OCI-LY1 (cell line): ENCODE measurements around the gene CAMTA1.

ENCODE experiments used
- H2AFZ ChIP-seq: fragments of 200-600 bp; sonication (generic), shearing (Covaris generic); 2 replicates; pipeline ENCODE4 v1.6.0; 2014; ENCODE audit warnings: antibody characterized with exemption, mild to moderate bottlenecking, low read length
- H3F3A ChIP-seq: fragments of 200-600 bp; sonication (generic), shearing (Covaris generic); 2 replicates; pipeline ENCODE4 v1.6.0; 2014; ENCODE audit warnings: mild to moderate bottlenecking, antibody characterized with exemption, low read length, moderate library complexity; ENCODE audit not compliant: insufficient read depth
- H3K27ac ChIP-seq: fragments of 200-600 bp; sonication (generic); 2 replicates; pipeline ENCODE4 v1.5.1; 2014; ENCODE audit warnings: low read length, mixed run types, mild to moderate bottlenecking, low read depth; ENCODE audit not compliant: poor library complexity, severe bottlenecking
- H3K27me3 ChIP-seq: fragments of 200-600 bp; sonication (generic); 2 replicates; pipeline ENCODE4 v1.6.0; 2014; ENCODE audit warnings: antibody characterized with exemption, mild to moderate bottlenecking, low read length, moderate library complexity; ENCODE audit not compliant: insufficient read depth
- H3K36me3 ChIP-seq: fragments of 200-600 bp; sonication (generic); 2 replicates; pipeline ENCODE4 v1.6.1; 2014; ENCODE audit warnings: mild to moderate bottlenecking, antibody characterized with exemption, low read length, moderate library complexity, mixed read lengths; ENCODE audit not compliant: insufficient read depth
- H3K4me1 ChIP-seq: fragments of 200-600 bp; sonication (generic); 2 replicates; pipeline ENCODE4 v1.5.1; 2014; ENCODE audit warnings: mild to moderate bottlenecking, low read length, moderate library complexity; ENCODE audit not compliant: insufficient read depth, severe bottlenecking
- H3K4me2 ChIP-seq: fragments of 200-600 bp; sonication (generic), shearing (Covaris generic); 2 replicates; pipeline ENCODE4 v1.6.1; 2014; ENCODE audit warnings: low read length
- H3K4me3 ChIP-seq: fragments of 200-600 bp; sonication (generic); 2 replicates; pipeline ENCODE4 v1.5.1; 2014; ENCODE audit warnings: low read length, low read depth, mild to moderate bottlenecking, mixed read lengths; ENCODE audit not compliant: poor library complexity, severe bottlenecking
- H3K79me2 ChIP-seq: fragments of 200-600 bp; shearing (Covaris generic); 2 replicates; pipeline ENCODE4 v1.6.1; 2016; ENCODE audit warnings: mixed run types, low read length, mixed read lengths; ENCODE audit not compliant: insufficient read depth
- H3K9ac ChIP-seq: fragments of 200-600 bp; sonication (generic), shearing (Covaris generic); 2 replicates; pipeline ENCODE4 v1.6.1; 2014; ENCODE audit warnings: mild to moderate bottlenecking, low read length, mixed read lengths
- H3K9me2 ChIP-seq: fragments of 200-600 bp; sonication (generic), shearing (Covaris generic); 2 replicates; pipeline ENCODE4 v1.6.1; 2014; ENCODE audit warnings: low read depth, mild to moderate bottlenecking, low read length, mixed read lengths
- H3K9me3 ChIP-seq: fragments of 200-600 bp; shearing (Covaris generic); 2 replicates; pipeline ENCODE4 v1.6.1; 2014; ENCODE audit warnings: low read length, mixed read lengths
- H4K20me1 ChIP-seq: fragments of 200-600 bp; sonication (generic), shearing (Covaris generic); 2 replicates; pipeline ENCODE4 v1.6.0; 2016; ENCODE audit warnings: mild to moderate bottlenecking, low read length; ENCODE audit not compliant: insufficient read depth
- EZH2 ChIP-seq: fragments of 200-600 bp; sonication (generic), shearing (Covaris generic); IDR thresholded peaks from 2 replicates; pipeline ENCODE4 v1.8.0; 2017; ENCODE audit warnings: borderline replicate concordance, mixed run types, mild to moderate bottlenecking, antibody characterized with exemption, low read length, moderate library complexity, mixed read lengths
- TF ChIP-seq, protein P1 (sequence below): fragments of 200-600 bp; sonication (generic), shearing (Covaris generic); IDR thresholded peaks from 2 replicates; pipeline ENCODE4 v1.5.1; 2017; ENCODE audit warnings: mild to moderate bottlenecking, antibody characterized with exemption, low read length, moderate library complexity, mixed read lengths

The CAMTA1 gene

DNA sequence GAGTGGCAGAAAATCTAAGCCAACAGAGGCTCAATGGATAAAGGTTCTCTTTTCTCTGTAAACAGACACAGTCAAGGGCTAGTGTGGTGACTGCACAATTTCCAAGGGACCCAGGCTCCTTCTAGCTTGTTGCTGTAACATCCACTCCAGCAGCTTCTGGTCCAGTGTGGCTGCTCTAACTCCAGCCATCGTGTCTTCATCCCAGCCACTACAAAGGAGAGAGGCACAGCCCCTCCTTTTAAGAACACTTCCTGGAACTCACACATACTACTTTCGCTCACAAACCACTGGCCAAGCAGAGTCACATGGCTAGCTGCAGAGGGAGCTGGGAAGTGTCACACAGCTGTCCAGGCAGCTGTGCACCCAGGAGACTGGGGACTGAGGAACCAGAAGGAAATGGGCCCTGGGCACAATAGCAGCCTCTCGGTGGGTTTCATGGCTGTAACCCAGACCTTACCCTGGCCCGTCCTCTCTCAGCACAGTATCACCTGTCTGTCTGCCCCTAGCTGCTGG, 797.3 kb downstream of the CAMTA1 start:
- no peak for TF ChIP-seq EZH2
- TF ChIP-seq, protein P1, sequence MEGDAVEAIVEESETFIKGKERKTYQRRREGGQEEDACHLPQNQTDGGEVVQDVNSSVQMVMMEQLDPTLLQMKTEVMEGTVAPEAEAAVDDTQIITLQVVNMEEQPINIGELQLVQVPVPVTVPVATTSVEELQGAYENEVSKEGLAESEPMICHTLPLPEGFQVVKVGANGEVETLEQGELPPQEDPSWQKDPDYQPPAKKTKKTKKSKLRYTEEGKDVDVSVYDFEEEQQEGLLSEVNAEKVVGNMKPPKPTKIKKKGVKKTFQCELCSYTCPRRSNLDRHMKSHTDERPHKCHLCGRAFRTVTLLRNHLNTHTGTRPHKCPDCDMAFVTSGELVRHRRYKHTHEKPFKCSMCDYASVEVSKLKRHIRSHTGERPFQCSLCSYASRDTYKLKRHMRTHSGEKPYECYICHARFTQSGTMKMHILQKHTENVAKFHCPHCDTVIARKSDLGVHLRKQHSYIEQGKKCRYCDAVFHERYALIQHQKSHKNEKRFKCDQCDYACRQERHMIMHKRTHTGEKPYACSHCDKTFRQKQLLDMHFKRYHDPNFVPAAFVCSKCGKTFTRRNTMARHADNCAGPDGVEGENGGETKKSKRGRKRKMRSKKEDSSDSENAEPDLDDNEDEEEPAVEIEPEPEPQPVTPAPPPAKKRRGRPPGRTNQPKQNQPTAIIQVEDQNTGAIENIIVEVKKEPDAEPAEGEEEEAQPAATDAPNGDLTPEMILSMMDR = no peak
- H3K4me1 ChIP-seq = no peaks in the 10 kb centered on the region
- H3K36me3 ChIP-seq = no peaks in the 10 kb centered on the region
- H3F3A ChIP-seq = no peaks in the 10 kb centered on the region
- H3K4me2 ChIP-seq = no peak overlapping the region
- H4K20me1 ChIP-seq = no peaks in the 10 kb centered on the region
- H3K9me2 ChIP-seq = no peaks in the 10 kb centered on the region
- H3K79me2 ChIP-seq = no peaks in the 10 kb centered on the region
- H3K9me3 ChIP-seq = no peaks in the 10 kb centered on the region
- no peak overlapping the region for H3K4me3 ChIP-seq
- no peak overlapping the region for H3K9ac ChIP-seq
- H2AFZ ChIP-seq = no peak overlapping the region
- H3K27ac ChIP-seq = no peak overlapping the region
- H3K27me3 ChIP-seq = no peaks in the 10 kb centered on the region

DNA sequence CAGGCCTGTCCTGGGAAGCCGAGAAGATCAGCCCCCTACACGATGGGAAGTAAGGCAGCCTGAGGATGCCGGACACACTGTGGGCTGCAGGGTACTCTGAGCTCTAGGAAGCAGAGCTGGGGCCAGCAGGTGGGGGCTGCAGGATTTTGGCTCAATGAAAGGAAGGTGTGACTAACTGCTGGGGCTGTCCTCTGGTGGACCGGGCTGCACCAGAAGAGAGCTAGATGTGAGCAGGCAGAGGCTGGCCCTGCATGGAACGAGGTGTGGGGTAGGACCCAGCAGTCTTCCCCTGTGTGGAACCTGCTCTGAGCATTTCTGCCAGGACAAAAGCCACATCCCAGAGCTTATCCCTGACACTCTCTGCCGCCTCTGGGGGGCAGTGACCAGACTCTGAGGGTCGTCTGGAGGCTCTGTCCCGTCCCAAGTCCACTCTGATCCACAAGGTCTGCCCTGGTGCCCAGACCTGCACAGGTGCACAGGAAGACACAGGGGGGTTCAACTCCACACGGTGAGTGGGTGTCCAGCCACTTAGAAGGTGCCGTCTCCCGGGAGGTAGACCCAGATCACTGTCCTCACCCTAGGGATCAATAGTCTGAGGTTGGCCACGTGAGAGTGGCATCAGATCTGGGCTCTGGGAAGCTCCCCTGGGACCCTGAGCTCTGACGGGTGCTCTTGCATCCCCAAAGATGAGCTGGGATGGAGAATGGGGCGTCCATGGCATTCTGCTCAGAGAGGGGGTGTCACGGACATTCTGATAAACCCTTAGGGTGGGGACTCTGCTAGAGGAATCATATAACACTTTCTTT, 798.2 kb downstream of the CAMTA1 start:
- H3K4me3 ChIP-seq = no peak overlapping the region
- no peak overlapping the region for H2AFZ ChIP-seq
- no peaks in the 10 kb centered on the region for H4K20me1 ChIP-seq
- H3K4me1 ChIP-seq = no peaks in the 10 kb centered on the region
- H3K4me2 ChIP-seq = no peak overlapping the region
- no peaks in the 10 kb centered on the region for H3K36me3 ChIP-seq
- no peaks in the 10 kb centered on the region for H3K27me3 ChIP-seq
- H3K9me2 ChIP-seq = no peaks in the 10 kb centered on the region
- no peaks in the 10 kb centered on the region for H3K9me3 ChIP-seq
- H3K27ac ChIP-seq = no peak overlapping the region
- no peaks in the 10 kb centered on the region for H3F3A ChIP-seq
- no peaks in the 10 kb centered on the region for H3K79me2 ChIP-seq
- TF ChIP-seq, protein P1 = no peak
- TF ChIP-seq EZH2 = no peak
- H3K9ac ChIP-seq = no peak overlapping the region

DNA sequence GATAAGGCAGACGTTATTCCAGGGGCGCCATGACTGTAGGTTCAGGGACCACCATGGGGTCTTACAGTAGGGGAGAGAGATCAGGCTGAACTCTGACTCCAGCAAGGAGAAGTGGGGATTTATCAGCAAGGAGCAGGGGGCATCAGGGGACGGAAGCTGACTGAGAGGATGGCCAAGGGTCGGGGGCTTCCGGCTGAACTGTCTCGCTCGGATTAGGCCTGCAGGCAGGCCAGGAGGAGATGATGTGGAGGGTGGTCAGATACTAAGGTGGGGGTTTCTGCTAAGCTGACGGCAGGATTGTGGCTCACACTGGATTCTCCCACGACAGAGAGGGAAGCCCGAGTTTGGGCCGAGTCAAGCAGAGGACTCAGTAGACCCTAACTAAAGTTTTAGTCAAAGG, 798.9 kb downstream of the CAMTA1 start:
- no peaks in the 10 kb centered on the region for H3K9me3 ChIP-seq
- no peak overlapping the region for H3K9ac ChIP-seq
- H3K79me2 ChIP-seq = no peaks in the 10 kb centered on the region
- no peak overlapping the region for H3K4me2 ChIP-seq
- no peaks in the 10 kb centered on the region for H3F3A ChIP-seq
- TF ChIP-seq EZH2 = no peak
- TF ChIP-seq, protein P1 = no peak
- H3K4me1 ChIP-seq = no peaks in the 10 kb centered on the region
- H3K27me3 ChIP-seq = no peaks in the 10 kb centered on the region
- no peak overlapping the region for H3K4me3 ChIP-seq
- no peaks in the 10 kb centered on the region for H3K36me3 ChIP-seq
- H3K9me2 ChIP-seq = no peaks in the 10 kb centered on the region
- no peak overlapping the region for H2AFZ ChIP-seq
- no peak overlapping the region for H3K27ac ChIP-seq
- no peaks in the 10 kb centered on the region for H4K20me1 ChIP-seq
